ENCODE measurements around the gene ZDHHC5. TPM values are rescaled to one million over a fixed set of nuclear protein-coding genes. Genes with fewer than 3 reads are reported as not detected.

ZDHHC5 gene
- total RNA-seq, 4 donors from 2014 or later: 27.2 to 69.7 (median 60.1) TPM

DNA sequence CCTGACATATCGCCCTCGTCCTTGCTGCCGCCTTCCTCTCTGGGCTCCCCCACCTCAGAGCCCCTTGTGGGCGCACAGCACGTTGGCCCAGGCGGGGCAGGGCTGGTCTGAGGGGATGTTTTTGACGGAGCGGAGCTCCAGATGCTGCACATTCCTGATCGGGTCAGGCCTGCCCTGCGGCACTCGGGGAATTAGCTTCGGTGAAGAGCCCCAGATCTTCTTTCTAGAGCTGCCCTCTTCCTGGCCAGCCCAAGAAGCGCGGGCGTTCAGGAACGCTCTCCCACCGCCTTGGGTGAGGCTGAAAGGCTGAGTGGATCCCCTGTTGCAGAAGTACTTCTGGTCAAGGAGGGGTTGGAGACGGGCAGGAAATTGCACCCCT is 30.3 kb upstream of the ZDHHC5 start:
- TF ChIP-seq, protein P1, sequence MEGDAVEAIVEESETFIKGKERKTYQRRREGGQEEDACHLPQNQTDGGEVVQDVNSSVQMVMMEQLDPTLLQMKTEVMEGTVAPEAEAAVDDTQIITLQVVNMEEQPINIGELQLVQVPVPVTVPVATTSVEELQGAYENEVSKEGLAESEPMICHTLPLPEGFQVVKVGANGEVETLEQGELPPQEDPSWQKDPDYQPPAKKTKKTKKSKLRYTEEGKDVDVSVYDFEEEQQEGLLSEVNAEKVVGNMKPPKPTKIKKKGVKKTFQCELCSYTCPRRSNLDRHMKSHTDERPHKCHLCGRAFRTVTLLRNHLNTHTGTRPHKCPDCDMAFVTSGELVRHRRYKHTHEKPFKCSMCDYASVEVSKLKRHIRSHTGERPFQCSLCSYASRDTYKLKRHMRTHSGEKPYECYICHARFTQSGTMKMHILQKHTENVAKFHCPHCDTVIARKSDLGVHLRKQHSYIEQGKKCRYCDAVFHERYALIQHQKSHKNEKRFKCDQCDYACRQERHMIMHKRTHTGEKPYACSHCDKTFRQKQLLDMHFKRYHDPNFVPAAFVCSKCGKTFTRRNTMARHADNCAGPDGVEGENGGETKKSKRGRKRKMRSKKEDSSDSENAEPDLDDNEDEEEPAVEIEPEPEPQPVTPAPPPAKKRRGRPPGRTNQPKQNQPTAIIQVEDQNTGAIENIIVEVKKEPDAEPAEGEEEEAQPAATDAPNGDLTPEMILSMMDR (IDR thresholded peaks at IDR 0.05): no peak
- no peak for TF ChIP-seq POLR2A (IDR thresholded peaks at IDR 0.05)
- H3K4me1 ChIP-seq: peaks cover 0 to 15% (median 6%) of the 10 kb centered on the region in 4 donors
- peak overlapping the region in 2 of 4 donors; percentile 62 to 81 for H3K27ac ChIP-seq
- no peaks in the 10 kb centered on the region for H3K9me3 ChIP-seq
- no peaks in the 10 kb centered on the region for H3K27me3 ChIP-seq
- H3K4me3 ChIP-seq: peak overlapping the region; percentile 43 to 76 (median 60)
- DNase-seq: no peak
- H3K36me3 ChIP-seq: no peaks in the 10 kb centered on the region

DNA sequence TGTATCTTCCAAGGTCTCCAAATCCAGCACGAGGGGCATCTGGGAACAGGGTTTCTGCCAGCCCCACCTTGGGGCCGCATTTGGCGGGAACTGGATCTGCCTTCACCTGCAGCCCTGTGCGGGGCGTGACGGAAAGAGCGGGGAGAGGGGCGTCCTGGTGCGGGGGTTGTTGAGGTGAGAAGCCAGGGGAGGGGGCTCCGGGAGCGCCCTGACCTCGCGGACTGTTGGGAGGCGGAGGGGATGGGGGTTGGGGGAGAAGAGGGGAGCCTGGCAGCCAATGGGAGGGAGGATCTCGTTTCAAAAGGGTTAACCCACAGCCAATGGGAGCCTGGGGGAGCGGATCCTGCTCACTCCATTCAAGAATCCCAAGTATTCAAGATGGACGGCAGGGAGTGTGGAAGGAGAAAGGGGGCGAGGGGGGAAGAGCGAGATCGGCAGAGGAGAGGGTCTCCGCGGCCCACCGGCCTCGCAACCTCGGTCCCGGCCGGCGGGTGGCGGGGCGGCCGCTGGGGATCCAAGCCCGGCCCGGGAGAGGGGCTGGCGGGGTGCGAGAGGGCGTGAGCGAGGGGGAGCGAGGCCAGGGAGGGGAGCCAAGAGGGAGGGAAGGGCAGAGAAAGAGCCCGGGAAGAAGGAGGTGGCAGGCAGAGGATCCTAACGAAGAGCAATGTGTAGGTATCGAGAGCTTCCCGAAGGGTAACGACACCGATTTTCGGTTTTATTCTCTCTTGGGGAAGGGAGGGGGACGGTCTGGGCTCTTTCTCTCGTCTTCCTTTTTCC is 29.7 kb upstream of the ZDHHC5 start:
- peak overlapping the region; percentile 43 to 76 (median 60) for H3K4me3 ChIP-seq
- no peaks in the 10 kb centered on the region for H3K36me3 ChIP-seq
- H3K9me3 ChIP-seq: no peaks in the 10 kb centered on the region
- no peak for TF ChIP-seq POLR2A (IDR thresholded peaks at IDR 0.05)
- TF ChIP-seq, protein P1 (IDR thresholded peaks at IDR 0.05): no peak
- peak in 1 of 3 donors; percentile 64 for DNase-seq
- peak overlapping the region; percentile 35 to 81 (median 68) for H3K27ac ChIP-seq
- peaks cover 0 to 15% (median 6%) of the 10 kb centered on the region in 4 donors for H3K4me1 ChIP-seq
- H3K27me3 ChIP-seq: no peaks in the 10 kb centered on the region

DNA sequence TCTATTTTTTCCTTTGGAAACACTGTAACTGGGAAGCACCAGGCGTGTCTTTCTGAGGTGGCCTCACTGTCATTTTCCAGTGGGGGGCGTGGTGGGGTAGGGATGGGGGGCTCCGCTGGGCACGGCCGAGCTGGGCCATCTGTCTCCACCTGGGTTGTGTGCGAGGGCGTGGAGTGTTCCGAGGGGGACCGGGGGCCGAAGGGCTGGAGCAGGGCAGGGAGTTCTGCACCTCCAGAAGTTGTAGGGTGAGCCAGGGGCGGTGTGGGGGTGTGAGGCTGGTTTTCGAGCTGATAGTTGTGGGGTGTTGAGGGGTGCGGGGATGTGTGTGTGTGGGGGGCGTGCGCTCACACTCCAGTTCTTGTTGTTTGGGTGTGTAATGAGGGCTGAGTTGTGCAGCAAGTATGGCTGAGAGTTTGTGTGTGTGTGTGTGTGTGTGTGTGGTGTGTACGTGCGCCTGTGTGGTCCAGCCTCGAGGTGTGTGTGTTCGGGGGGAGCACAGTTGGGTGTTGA is 29.0 kb upstream of the ZDHHC5 start:
- H3K9me3 ChIP-seq: no peaks in the 10 kb centered on the region
- no peaks in the 10 kb centered on the region for H3K27me3 ChIP-seq
- no peak for TF ChIP-seq POLR2A (IDR thresholded peaks at IDR 0.05)
- TF ChIP-seq, protein P1 (IDR thresholded peaks at IDR 0.05): no peak
- H3K27ac ChIP-seq: peak overlapping the region; percentile 35 to 81 (median 68)
- no peak for DNase-seq
- H3K4me3 ChIP-seq: peak overlapping the region; percentile 43 to 76 (median 60)
- H3K4me1 ChIP-seq: peaks cover 0 to 15% (median 6%) of the 10 kb centered on the region in 4 donors
- H3K36me3 ChIP-seq: no peaks in the 10 kb centered on the region

DNA sequence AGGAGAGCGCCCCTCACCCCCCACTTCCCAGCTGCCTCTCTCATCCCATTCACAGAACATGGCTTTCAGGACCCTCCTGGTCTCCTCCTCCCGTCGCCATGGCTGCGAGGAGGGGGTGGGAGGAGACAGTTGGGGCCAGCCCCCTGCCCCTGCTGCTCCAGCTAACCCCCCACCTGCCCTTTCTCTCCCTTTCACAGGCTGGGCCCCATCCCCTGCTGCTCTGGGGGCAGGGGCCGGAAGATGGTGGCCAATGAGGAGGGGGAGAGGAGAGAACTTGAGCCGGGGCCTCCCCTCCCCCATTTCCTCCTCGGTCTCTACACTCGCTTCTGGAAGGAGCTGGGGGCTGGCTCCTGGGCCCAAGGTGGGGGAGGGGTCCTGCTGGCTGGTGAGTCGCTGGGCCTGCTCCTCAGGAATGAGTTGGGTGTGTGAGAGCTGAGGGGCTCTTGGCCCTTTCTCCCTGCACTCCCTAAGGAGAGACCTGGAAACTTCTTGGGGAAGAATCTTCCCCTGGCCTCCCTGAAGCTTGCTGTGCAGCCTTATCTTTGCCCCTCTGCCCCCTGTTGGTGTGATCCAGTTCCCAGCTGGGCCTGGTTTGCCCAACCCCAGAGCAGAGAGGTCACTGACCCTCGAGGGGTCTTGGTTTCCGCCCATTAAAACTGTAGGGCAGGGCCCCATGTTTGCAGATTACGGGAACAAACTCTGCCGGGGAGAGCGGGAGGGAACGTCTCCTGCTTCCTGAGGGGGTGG is 28.4 kb upstream of the ZDHHC5 start:
- peak overlapping the region; percentile 43 to 76 (median 60) for H3K4me3 ChIP-seq
- TF ChIP-seq, protein P1 (IDR thresholded peaks at IDR 0.05): no peak
- TF ChIP-seq POLR2A (IDR thresholded peaks at IDR 0.05): no peak
- DNase-seq: no peak

DNA sequence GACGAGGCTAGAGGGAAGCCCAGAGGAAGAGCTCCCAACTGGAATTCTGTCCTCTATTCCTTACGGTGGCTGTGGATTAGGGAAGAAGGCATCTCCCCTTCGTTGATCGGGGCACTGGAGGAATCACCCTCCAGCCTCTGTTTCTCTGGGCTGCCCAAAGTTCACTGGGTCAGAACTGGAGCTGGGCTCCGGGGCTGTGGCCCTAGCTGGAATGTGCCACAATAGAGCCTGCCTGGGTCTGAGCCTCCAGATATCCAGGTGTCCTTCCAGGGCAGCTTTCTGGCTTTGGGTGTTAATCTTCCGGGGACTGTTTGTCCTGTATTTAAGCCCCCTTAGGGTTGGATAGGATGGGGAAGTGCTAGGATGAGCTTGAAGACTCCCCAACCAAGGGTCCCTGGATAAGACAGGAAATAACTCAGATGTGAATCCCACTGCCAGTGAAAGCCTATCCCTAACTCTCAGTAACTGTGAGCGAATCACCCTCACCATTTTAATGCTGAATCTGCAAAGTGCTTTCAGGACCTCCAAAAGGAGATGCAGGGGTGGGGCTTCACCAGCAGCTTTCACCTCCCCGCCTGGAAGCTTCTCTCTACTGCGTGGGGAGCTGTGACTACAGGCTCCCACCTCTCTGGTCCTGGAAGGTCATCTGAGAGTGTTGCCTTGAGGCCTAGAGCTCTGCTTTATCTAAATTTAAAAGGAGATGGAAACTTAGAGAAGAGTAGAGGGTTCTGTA is 27.7 kb upstream of the ZDHHC5 start:
- Histone ChIP-seq H3K27ac (no peak overlapping the region), H3K4me3 (no peak overlapping the region), H3K9me3 (no peaks in the 10 kb centered on the region), H3K27me3 (no peaks in the 10 kb centered on the region), H3K36me3 (no peaks in the 10 kb centered on the region), H3K4me1 (peaks cover 0 to 20% (median 6%) of the 10 kb centered on the region in 4 donors)
- TF ChIP-seq, protein P1 (IDR thresholded peaks at IDR 0.05): no peak
- TF ChIP-seq POLR2A (IDR thresholded peaks at IDR 0.05): no peak
- DNase-seq: no peak

More for the DNA sequence above, 28.4 kb upstream of the ZDHHC5 start:
- peaks cover 0 to 15% (median 6%) of the 10 kb centered on the region in 4 donors for H3K4me1 ChIP-seq
- no peaks in the 10 kb centered on the region for H3K36me3 ChIP-seq
- peak overlapping the region in 1 of 4 donors; percentile 62 for H3K27ac ChIP-seq
- H3K9me3 ChIP-seq: no peaks in the 10 kb centered on the region
- H3K27me3 ChIP-seq: no peaks in the 10 kb centered on the region

Measured in Peyer's patch (tissue), 4 donors.